C4-2B (cell line): ENCODE measurements around the gene RTP5.
A peak's percentile ranks its signal among the peaks of the same experiment; 100 is the strongest.

Source experiments
- H3K27ac ChIP-seq: fragments of 450-650 bp; 2 replicates; pipeline ENCODE4 v1.5.1; 2017
- ZFX ChIP-seq: fragments of 450-650 bp; IDR thresholded peaks from 2 replicates; pipeline ENCODE4 v1.6.1; 2017
- TF ChIP-seq, protein P1 (sequence below): fragments of 450-650 bp; conservative IDR thresholded peaks from 2 replicates; pipeline ENCODE4 v1.5.1; 2017; ENCODE audit warnings: mild to moderate bottlenecking

The RTP5 gene

DNA sequence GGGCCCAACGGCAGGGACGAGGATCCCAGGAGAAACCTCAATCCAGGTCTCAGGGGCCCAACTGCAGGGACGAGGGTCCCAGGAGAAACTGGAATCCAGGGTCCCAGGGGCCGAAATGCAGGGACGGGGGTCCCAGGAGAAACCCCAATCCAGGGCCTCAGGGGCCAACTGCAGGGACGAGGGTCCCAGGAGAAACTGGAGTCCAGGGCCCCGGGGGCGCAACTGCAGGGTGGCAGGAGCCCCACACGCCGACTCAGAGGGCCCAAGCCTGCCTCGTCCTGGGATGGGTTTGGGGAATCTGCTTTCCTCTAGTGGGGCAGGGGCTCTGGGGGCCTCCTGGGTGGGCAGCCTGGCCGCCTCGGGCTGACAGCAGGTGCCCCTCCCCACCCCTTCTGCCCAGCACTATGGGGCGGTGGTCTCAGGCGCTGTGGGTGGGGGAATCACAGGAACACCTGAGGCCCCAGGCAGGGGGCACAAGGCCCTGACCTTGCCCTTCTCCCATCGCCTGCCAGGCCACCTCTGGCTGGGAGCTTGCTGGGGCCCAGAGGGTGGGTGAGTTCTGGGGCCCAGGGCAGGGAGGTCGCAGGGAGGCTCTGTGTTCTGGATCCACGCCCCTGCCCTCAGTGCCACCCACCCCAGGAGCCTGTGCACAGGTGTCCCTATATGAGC lies 7.1 kb downstream of the RTP5 start:
- TF ChIP-seq, protein P1, sequence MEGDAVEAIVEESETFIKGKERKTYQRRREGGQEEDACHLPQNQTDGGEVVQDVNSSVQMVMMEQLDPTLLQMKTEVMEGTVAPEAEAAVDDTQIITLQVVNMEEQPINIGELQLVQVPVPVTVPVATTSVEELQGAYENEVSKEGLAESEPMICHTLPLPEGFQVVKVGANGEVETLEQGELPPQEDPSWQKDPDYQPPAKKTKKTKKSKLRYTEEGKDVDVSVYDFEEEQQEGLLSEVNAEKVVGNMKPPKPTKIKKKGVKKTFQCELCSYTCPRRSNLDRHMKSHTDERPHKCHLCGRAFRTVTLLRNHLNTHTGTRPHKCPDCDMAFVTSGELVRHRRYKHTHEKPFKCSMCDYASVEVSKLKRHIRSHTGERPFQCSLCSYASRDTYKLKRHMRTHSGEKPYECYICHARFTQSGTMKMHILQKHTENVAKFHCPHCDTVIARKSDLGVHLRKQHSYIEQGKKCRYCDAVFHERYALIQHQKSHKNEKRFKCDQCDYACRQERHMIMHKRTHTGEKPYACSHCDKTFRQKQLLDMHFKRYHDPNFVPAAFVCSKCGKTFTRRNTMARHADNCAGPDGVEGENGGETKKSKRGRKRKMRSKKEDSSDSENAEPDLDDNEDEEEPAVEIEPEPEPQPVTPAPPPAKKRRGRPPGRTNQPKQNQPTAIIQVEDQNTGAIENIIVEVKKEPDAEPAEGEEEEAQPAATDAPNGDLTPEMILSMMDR, result no peak

DNA sequence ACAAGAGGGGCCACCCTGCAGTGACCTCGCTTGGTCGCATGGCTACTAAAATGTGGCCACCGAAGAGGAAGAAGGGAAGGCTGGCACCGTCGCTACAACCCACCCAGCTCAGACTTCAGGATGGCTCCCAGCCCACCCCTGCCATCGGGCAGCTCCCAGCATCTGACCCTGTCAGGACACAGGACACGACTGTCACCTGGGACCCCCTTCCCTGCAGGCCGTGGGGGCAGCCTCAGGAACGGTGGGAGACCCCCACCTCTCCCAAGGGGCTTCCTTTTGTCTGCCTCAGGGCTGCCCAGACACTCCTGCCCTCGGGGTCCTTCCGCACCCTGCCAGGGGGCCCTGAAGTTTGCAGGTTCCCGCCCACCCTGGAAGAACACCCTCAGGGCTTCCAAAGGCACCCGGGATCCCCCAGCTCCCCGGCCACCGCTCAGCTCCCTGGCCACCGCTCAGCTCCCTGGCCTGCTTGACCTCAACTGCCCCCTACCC lies 7.7 kb downstream of the RTP5 start:
- TF ChIP-seq, protein P1, result no peak
- TF ChIP-seq ZFX, result no peak
- H3K27ac ChIP-seq, result no peak overlapping the region

More for the DNA sequence above, 7.1 kb downstream of the RTP5 start:
- H3K27ac ChIP-seq, result no peak overlapping the region

DNA sequence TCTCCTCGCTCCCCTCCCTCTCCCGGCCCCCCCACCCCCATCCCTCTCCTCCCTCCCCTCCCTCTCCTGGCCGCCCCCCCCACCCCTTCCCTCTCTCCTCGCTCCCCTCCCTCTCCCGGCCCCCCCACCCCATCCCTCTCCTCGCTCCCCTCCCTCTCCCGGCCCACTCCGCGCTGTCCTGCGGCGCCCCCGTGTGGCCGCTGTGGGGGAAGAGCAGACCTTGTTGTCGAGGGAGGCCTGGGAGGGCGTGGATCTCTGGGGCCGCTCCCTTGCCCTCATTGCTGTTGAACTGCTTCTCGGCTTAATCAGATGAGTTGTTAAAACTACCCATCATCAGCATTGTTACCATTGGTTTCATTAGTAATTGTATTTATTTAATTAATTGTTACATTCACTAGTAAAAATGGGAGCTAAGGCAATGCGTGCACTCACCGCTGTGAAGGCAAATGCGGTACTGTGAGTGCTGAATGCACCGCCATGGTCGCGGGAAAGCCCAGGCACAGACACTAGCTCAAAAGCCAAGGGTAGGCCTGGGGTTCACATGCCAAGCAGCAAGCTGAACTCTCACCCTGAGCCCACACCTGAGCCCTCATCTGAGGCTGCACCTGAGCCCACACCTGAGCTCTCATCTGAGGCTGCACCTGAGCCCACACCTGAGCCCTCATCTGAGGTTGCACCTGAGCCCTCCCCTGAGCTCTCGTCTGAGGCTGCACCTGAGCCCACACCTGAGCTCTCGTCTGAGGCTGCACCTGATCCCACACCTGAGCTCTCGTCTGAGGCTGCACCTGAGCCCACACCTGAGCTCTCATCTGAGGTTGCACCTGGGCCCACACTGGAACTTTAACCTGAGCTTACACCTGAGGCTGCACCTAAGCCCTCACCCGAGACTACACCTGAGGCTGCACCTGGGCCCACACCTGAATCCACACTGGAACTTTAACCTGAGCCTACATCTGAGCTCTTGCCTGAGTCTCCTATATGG lies 8.8 kb downstream of the RTP5 start:
- TF ChIP-seq, protein P1, result peak; percentile 77
- no peak for TF ChIP-seq ZFX
- no peak overlapping the region for H3K27ac ChIP-seq

DNA sequence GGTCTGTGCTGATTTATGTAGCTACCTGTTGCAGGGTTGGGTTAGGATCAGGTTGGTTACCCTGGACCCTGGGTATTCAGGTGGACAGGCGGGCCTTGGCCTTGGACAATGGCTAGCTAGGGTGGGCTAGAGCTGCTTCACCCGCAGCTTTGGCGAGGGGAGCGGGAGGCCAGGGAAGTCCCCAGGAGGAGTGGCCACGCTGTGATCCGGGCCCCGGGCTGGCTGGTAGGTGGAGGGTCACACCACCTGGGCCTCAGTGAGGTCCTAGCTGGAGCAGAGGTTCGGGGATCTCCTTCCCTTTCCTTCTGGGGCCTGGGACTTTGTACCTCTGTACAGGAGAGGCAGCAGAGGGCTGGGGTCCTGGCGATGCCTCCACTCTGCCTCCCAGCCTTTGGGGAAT lies 9.8 kb downstream of the RTP5 start:
- peak overlapping the region; percentile 89; the same call in 1 of the 2 replicates for H3K27ac ChIP-seq
- no peak for TF ChIP-seq ZFX
- TF ChIP-seq, protein P1, result no peak

DNA sequence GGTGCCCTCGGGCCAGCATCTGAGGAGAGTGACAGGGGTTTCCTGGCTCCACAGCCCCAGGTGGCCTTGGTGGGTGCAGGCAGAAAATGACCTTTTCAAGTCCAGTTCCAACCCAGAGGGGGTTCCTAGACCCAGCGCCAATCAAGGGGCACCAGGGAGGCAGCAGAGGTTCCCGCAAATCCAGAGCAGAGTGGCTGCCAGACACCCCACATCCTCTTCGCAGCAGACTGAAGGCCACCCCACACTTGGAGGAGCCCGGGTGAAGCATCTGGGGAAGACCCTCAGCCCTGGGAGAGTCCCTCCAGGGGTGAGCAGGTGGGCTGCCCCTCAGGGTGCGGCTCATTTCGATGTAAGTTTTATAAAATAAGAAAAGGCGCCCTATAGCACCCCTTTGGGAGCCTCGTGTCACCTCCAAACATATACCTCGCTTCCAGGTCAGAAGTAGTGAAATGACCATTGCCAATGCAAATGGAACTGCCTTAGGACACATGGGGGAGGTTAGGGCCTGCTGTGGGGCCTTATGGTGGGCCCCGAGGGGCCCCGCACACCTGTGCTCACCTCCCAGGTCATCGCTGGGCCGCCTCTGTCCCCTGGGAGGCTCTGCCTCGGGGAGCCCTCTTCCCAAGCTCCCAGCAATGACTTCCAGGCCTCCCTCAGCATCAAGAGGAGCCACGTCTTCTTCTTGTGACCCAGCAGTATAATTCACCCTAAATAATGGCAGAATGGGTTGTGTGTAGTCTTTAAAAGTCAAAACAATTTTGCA lies 11.0 kb downstream of the RTP5 start:
- TF ChIP-seq, protein P1, result no peak
- TF ChIP-seq ZFX, result no peak
- H3K27ac ChIP-seq, result peak overlapping the region; percentile 89

DNA sequence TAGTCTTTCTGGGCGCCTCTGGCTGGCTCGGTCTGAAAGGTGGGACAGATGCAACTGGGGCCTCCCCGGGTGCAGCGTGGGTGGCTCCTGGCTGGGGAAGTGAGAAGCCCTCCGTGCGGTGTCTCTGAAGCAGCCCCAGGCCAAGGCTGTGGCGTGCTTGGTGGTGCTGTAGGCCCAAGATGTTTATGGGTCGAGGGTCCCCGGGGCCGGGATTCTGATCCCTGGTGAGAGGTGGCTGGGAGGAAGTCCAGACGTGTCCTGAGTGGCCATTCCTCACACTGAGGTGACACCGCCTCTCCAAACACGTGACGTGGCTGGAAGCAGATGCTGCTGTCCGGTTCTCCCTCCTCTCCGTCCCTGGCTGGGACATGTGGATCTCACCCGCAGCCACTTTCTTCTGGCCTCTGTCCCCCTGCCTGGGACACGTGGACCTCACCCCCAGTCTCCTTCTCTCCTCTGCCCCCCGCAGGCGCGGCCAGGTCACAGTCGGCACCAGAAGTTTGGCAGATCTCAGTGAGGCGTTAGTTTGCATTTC lies 12.6 kb downstream of the RTP5 start:
- H3K27ac ChIP-seq, result peak overlapping the region; percentile 89
- TF ChIP-seq, protein P1, result peak; percentile 25
- no peak for TF ChIP-seq ZFX
